GM18502 (cell line): Measurements from ENCODE around the gene OVOL2.

Experiments used
- ATAC-seq: cut with Tn5 transposase; IDR thresholded peaks from one replicate; pipeline ENCODE4 v1.9.1; 2021; ENCODE audit warnings: mild to moderate bottlenecking; ENCODE audit not compliant: unreplicated experiment, poor library complexity

The OVOL2 gene

GRCh38 chr20:17992847-17993513 lies 64.7 kb downstream of the OVOL2 start:
- ATAC-seq: no peak

DNA sequence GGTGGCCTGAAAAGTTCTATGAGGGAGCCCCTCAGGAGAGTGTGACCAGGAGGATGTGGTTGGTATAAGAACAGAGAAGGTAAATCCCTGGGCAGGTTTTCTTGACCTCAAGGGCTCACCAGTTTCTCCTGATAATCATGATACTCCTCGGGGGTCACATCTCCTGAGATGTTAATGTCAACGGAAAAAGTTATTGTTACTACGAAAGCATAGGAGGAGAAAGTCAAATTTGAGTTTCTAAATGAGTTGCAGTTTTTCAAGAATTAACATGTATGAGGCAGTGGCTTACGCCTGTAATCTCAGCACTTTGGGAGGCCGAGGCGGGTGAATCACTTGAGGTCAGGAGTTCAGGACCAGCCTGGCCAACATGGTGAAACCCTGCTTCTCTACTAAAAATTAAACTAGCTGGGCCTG lies 65.5 kb downstream of the OVOL2 start:
- ATAC-seq: peak; percentile 63

GRCh38 chr20:17990278-17990972 lies 67.3 kb downstream of the OVOL2 start:
- ATAC-seq: no peak

GRCh38 chr20:17987988-17988387 lies 69.7 kb downstream of the OVOL2 start:
- no peak for ATAC-seq

- no peak for ATAC-seq
Measured at GRCh38 chr20:17985388-17986018, 72.2 kb downstream of the OVOL2 start.

- ATAC-seq: no peak
Measured at GRCh38 chr20:17976305-17976704, 81.4 kb downstream of the OVOL2 start.
